Measurements from ENCODE around the gene RETREG3. TPM values are rescaled to one million over a fixed set of nuclear protein-coding genes. Genes with fewer than 3 reads are reported as not detected.
"Not testable (repeated sequence)": the region's sequence is repeated elsewhere in the genome, so short reads cannot be mapped to it uniquely, and the experiment has no call there.

The RETREG3 gene, protein sequence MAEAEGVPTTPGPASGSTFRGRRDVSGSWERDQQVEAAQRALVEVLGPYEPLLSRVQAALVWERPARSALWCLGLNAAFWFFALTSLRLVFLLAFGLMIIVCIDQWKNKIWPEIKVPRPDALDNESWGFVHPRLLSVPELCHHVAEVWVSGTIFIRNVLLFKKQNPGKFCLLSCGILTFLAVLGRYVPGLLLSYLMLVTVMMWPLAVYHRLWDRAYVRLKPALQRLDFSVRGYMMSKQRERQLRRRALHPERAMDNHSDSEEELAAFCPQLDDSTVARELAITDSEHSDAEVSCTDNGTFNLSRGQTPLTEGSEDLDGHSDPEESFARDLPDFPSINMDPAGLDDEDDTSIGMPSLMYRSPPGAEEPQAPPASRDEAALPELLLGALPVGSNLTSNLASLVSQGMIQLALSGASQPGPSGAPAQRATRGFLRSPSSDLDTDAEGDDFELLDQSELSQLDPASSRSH
- 60.7 and 79.3 TPM in 2 replicates for total RNA-seq

DNA sequence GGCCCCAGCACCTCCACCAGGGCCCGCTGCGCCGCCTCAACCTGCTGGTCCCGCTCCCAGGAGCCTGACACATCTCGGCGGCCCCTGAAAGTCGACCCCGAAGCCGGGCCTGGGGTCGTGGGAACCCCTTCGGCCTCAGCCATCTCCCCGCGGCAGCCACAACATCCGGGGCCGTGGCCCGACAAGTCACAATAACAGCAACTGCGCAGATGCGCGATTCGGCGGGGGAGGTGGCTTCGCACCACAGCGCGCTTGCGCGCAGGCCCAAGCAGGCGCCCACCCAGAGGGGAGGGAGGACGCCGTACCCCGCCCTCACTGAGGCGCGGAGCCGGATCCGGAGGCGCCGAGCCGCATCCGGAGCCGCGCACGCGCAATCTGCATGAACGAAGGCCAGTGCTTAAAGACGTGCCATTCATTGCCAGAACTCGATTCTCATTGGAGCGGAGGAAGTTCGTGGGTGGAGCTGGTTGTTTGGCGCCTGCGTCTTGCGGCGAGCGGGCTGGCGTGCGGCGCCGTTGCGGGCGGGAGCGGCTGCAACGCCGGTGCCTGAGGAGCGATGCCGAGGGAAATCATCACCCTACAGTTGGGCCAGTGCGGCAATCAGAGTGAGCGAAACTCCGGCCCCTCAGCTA lies at the start of gene RETREG3, which contains the start of gene TUBG1:
Gene RETREG3, minus strand, starts transcription at position 193 of the 632 bp plus-strand sequence. Its CDS starts 50 bp downstream, at position 143.
Gene TUBG1, plus strand, starts transcription at position 502 of the 632 bp plus-strand sequence. Its CDS starts 55 bp downstream, at position 557.
- peak; percentile 98 to 99 for DNase-seq (ENCODE audit: low read depth in 2 of 2)

DNA sequence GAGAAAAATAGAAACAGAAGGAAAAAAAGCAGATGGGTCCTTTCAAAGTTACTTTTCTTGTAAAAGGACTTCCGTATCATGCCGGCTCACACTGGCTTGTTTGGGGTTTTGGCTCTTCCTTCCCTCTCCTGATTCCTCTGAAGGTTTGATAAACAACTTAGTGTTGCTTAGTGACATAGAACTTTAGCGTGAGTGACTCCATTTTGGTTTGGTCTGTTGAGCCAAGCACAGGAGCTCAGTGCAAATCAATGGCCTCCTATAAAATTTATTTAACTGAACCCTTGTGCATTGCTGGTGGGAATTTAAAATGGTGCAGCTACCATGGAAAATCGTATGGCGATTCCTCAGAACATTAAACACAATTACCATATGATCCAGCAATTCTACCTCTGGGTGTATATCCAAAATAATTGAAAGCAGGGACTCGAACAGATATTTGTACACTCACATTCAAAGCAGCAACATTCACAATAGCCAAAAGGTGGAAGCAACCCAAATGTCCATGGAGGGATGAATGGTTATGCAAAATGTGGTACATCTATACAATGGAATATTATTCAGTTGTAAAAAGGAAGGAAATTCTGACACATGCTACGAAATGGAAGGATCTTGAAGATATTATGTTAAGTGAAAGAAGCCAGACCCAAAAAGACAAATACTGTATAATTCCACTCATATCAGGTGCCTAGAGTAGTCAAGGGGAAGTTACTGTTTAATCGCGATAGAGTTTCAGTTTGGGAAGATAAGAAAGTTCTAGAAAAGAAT lies 48.8 kb upstream of the RETREG3 start:
- no peak for DNase-seq (ENCODE audit: low read depth in 2 of 2)

DNA sequence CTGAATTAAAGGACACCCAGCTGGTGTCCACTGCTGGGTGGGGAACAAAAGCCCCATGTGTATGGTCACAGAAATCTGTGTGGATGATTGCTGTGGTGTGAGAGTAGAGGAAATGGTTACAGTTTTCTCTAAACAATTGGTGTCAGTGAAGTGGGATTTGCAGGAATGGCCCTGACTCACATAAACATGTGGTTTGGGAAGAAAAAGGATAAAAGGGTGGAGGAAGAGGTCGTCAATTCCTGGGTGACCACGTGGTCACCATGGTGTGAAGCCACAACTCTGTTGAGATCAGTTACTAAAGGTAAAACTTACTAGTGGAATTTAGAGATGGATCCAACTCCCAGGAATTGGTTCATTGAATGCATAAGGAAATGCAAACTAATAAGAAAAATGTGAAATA lies 46.4 kb upstream of the RETREG3 start:
- no peak for DNase-seq (ENCODE audit: low read depth in 2 of 2)

DNA sequence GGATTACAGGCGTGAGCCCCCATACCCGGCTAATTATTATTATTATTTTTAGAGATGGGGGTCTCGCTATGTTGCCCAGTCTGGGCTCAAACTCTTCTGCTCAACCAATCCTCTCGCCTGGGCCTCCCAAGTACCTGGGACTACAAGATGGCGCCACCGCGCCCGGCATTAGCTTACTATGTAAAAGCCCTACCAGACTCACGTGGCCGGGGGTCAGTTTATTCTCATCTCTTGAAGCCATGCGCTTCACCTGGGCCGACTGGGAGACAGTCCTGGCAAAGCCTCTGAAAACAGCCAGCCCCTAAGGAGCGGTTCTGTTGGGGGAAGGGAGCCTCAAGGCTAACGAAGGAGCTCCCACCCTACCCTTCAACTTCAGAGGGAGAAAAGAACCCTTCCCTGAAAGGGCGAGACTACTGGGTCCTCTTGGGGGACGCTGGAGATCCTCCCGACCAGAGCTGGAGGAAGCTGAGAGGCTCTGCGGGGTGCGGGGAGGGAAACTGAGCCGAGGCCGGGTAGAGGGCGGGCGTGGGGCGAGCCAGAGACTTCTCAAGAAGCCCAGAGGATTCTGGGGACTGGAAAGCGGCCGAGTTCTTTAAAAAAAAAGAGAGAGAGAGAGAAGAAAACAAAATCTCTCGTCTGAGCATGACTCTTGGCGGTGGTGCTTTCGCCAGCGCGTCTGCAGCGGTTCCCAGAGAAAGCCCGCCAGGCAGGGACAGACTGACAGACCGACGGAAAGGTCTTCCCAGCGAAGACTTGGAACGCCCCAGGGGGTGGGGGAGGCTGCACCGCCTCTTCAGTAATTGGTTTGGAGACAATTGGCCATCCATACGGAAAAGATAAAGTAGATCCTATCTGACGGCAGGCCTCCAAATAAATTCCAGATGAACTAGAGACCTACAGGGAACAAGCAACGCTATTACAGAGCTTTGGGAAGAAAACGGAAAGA lies 44.3 kb upstream of the RETREG3 start:
- no peak for DNase-seq (ENCODE audit: low read depth in 2 of 2)

DNA sequence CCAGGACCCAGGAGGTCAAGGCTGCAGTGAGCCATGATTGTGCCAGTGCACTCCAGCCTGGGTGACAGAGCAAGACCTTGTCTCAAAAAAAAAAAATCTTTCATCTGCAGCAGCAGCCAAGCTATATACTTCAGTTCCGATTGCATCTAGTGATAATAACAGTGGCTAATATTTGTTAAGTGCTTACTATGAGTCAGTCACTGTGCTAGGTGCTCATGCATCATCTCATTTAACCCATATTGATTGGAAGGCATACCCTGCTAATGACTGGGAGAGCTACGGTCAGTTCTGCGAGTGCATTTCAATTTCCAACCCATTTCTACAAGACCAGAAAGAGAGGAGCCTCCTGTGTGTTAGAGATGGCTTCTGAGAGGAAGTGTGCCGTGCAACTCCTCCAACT lies 42.2 kb upstream of the RETREG3 start:
- DNase-seq (ENCODE audit: low read depth in 2 of 2) = no peak

DNA sequence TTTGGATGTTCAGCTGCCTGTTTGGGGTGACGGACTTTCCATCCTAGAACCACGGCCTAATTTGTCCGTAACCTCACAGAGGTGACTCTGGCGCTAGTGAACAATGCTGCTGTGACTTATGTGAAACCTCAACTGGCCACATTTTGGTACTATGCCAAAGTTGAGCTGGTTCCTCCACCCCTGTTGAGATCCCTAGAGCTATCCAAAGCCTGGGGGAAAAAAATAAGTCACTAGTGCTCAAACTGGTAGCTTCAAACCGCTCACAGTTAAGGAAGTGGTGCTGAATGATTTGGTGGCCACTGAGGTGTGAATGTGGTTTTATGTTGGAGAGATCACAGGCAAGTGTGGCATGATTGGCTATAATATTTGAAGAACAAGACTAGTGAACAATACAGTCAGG lies 38.6 kb upstream of the RETREG3 start:
- DNase-seq (ENCODE audit: low read depth in 2 of 2) = no peak

DNA sequence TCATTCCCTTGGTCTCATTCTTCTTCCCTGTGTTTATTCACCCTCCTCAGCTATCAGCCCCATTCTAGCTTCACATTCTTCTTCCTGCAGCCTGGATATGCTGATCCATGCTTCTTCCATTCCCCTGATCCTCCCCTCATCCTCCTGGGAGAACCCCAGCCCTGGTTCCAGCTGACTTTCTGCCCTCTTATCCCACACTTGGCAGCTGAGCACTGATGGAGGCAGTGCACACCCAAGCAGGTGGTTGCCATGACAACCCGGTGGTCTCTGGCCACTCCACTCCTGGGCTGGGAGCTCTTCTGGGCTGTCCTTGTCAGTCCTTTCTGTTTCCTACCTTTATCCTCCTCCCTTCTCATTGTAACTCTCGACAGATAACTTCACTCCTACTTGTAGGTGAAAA lies 33.2 kb upstream of the RETREG3 start:
- no peak for DNase-seq (ENCODE audit: low read depth in 2 of 2)

DNA sequence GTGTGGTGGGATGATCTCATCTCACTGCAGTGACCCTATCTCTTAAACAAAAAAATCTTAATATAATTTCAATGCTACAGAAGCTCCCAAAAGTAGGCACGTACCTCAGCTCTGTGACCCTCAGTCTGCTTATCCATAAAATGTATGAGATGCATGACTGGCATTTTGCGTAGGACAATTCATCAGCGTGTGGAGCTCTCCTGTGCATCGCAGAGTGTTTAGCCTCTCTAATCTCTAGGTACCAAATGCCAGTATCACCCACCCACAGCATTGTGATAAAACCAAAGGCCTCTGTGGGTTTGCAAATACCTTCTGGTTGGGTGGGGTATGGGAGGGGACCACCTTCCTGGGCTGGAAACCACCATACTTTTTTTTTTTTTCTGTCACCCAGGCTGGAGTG lies 30.9 kb upstream of the RETREG3 start:
- no peak for DNase-seq (ENCODE audit: low read depth in 2 of 2)

DNA sequence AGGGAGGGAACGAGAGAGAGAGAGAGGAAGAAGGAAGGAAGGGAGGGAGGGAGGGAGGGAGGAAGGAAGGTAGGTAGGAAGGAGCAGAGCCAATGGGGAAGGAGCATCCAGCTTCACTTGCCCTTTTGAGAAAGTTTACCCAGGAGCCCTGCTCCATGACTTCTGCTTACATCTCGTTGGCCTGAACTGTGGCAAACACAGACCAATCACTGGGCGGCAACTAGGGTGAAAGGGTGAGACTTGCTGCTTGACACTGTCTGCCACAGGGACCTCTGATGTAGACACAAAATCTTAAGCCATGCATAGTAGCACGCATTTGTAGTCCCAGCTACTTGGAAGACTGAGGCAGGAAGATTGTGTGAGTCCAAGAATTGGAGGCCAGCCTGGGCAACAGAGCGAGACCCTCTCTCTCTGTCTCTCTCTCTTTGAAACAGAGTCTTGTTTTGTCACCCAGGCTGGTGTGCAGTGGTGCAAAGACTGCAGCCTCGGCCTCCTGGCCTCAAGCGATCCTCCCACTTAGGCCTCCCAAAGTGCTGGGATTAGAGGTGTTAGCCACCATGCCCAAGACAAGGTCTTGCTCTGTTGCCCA lies 30.4 kb upstream of the RETREG3 start:
- DNase-seq (ENCODE audit: low read depth in 2 of 2) = no peak

DNA sequence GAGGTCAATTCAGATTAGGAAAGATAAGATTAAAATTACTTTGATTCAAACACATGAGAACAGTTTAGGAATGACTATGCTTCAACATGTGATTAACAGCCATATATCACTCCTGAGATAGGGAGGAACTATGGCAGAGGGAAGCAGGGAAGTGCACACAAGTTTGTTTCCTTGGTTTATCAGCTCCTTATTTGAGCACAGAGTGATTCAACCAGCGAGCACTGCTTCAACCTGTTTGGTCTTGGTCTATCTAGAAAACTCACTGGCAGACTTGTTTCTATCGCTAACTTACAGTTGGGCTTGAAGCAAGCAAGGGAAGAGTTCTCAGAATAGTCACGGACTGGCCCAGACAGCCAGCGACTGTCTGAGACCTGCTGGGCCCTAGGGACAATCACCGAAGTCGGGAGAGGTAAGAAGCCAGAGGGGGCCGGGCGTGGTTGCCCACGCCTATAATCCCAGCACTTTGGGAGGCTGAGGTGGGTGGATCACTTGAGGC lies 23.8 kb upstream of the RETREG3 start:
- no peak for DNase-seq (ENCODE audit: low read depth in 2 of 2)

DNA sequence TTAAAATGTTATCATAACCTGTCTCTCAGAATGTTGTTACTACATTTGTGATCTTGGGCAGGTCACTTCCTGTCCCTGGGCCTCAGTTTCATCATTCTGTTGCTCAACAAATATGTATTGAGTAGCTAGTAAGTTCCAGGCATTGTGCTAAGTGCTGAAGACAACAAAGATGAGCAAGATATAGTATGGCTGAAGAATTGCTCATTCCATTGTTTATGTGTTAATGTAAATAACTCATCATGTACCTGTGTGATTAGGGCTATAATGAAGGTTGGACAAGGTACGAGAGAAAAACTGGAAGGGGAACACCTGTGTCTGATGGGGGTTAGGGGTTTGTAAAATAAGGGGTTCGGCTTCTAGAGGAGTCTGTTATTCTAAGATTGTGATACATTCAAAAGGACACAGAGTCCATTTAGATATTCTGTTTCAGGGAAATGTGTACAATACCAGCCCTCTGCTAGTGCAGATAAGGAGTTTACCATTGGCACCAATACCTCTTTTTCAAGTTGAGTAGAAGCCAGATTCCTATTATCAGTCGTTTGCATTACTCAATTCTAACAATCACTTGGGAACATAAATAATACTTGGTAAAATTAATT lies 20.3 kb upstream of the RETREG3 start:
- no peak for DNase-seq (ENCODE audit: low read depth in 2 of 2)

DNA sequence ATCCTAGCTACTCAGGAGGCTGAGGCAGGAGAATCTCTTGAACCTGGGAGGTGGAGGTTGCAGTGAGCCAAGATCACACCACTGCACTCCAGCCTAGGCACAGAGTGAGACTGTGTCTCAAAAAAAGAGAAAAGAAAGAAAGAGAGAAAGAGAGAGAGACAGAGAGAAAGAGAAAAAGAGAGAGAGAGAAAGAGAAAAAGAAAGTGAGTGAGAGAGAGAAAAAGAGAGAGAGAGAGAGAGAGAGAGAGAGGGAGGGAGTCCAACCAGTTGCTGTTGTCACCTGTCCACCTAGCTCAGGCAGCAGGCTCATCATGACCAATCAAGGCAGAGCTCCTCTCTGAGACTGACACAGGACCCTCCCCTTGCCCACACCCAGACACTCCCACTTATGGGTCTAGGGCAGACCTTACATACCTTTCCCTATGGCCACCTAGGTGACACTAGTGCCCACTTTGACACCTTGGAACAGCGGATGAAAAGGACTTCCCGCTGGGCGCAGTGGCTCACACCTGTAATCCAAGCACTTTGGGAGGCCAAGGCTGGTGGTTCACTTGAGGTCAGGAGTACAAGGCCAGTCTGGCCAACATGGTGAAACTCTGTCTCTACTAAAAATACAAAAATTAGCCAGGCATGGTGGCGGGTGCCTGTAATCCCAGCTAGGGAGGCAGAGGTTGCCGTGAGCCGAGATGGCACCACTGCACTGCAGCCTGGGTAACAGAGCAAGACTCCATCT lies 18.0 kb upstream of the RETREG3 start:
- not testable (repeated sequence) for DNase-seq (ENCODE audit: low read depth in 2 of 2)

DNA sequence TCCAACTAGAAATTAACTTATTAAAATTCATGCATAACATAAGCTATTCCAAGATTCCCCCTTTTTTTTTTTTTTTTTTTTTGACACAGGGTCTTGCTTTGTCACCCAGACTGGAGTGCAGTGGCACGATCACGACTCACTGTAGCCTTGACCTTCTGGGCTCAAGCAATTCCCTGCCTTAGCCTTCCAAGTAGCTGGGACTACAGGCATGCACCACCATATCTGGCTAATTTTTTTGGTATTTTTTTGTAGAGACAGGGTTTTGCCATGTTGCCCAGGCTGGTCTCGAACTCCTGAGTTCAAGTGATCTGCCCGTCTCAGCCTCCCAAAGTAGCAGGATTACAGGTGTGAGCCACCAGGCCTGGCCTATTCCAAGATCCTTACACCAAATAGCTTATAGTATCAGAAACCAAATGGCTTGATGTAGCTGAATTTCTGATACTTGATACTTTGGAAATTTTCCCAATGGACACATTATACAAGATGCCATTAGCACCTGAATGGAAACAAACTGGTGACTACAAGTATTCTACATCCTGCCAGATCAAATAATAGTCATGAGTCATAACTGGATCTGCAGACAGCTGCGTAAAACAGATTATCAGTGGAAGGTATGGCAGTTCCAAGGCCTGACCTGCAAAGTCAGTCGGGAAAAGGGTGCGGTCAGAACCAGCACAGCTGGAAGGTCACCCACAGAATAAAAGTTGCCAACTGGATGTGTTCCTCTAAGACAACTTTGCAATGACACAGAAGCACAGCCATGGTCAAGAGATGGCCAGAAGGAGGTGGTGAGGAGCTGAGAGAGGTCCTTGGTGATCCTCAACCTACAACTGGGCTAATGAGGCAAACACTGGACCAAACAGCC lies 14.8 kb upstream of the RETREG3 start:
- peak; percentile 56 to 78 for DNase-seq (ENCODE audit: low read depth in 2 of 2)

DNA sequence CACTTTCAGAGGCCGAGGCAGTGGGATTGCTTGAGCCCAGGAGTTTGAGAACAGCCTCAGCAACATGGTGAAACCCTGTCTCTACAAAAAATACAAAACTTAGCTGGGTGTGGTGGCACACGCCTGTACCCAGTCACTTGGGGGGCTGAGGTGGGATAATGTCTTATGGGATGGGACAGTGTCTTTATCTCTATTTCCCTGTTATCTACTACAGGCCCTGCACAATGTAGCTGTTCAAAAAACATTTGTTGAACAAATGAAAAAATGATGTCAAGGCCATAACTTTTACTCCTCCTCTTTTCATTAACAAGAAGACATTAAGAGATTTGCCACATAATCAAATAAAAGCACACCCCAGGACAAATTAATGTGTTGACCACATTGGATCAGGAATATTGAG lies 14.1 kb upstream of the RETREG3 start:
- no peak for DNase-seq (ENCODE audit: low read depth in 2 of 2)

DNA sequence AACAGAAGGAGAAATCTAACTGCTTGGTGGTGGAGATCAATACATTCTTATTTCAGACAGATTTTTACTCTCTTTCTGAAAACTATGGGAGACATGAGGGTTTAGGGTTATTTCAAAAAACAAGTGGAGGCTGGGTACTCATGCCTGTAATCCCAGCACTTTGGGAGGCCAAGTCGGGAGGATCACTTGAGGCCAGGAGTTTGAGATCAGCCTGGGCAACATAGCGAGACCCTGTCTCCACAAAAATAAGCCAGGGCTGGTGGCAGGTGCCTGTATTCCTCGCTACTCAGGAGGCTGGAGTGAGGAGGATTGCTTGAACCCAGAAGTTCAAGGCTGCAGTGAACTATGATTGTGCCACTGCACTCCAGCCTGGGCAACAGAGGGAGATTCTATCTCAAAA lies 12.8 kb upstream of the RETREG3 start:
- DNase-seq (ENCODE audit: low read depth in 2 of 2) = not testable (repeated sequence)

DNA sequence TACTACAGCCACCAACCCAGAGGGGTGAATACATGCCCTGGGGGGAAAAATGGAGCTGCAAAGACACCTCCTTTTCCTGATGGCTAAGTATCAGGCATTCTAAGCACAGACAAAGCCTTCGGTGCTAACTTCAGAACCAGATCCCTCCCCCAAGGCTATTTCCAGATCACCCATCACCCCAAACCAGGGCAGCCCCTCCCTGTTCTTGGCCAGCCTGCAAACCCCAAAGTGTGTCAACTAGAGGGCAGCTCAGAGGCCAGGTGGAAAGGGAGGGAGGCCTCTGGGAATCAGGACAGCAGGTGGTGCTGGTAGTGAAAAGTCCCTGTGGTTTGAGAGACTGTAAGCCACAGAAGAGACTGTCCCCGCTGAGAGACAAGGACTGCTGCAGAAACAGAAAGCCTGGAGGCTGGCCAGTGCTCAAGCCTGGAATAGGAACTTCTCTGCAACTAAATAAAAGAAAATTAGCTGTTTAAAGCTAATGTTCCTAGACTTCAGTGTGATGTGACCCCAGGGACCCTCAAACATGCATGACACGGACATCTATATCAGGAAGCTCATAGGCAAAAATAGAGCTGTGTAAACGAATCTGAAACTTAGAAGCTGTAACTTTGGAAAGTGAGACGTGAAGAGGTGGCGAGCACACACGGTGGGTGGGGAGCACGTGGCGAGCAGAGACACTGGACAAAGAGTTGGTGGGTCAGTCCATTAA lies 9.4 kb upstream of the RETREG3 start:
- peak in 1 of 2 donors; percentile 9 for DNase-seq (ENCODE audit: low read depth in 2 of 2)

DNA sequence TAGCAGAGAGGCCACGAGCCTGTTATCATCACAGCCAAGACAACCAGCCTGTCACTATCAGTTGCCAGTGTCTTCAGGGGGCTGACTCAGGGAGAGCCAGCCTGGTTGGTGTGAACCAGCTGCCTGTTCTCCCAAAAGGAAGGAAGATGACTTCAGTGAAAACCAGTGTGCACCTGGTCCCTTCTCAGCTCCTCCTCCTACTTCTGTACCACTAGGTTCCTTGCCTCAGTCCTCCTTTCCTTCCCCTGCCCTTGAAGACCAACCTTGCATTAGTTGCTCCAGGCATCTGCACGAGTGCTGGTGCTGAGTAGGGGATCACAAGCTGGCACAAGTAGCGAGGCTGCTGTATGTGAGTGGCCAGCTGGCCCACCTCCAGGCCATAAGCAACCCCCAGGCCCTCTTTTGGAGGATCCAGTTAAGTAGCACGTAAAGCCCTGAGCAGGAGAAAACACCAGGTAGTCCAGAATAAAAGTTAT lies 8.8 kb upstream of the RETREG3 start:
- no peak for DNase-seq (ENCODE audit: low read depth in 2 of 2)
